ENCODE measurements around the gene WIPF1.

DNA sequence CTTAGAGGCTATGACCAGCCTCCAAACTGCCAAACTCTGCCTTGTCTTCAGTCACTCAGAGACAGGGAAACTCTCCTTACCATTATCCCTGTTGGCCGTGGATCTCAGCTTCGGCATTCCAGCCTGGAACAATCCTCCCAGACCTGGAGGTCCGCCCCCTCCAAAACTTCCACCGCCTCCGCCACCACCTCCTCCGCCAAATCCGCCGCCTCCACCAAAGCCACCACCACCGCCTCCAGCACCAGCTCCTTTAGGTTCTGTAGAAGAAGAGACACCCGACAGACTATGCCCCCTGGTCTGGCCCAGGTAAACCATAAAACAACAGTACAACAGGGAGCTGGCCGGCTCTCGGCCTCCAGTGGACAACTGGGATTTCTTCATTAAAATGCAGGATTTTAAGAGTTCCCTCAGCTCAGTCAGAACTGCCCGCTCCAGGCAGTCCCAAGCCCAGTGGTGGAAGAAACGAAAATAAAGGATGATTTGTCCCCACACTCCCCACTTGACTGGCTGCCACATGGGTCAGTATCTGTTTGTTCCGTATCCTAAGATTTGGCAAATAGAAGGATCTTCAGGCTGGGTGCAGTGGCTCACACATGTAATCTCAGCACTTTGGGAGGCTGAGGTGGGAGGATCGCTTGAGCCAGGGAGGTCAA lies 22.4 kb downstream of the WIPF1 start:
- TF ChIP-seq, protein P1, sequence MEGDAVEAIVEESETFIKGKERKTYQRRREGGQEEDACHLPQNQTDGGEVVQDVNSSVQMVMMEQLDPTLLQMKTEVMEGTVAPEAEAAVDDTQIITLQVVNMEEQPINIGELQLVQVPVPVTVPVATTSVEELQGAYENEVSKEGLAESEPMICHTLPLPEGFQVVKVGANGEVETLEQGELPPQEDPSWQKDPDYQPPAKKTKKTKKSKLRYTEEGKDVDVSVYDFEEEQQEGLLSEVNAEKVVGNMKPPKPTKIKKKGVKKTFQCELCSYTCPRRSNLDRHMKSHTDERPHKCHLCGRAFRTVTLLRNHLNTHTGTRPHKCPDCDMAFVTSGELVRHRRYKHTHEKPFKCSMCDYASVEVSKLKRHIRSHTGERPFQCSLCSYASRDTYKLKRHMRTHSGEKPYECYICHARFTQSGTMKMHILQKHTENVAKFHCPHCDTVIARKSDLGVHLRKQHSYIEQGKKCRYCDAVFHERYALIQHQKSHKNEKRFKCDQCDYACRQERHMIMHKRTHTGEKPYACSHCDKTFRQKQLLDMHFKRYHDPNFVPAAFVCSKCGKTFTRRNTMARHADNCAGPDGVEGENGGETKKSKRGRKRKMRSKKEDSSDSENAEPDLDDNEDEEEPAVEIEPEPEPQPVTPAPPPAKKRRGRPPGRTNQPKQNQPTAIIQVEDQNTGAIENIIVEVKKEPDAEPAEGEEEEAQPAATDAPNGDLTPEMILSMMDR (IDR thresholded peaks at IDR 0.05) = no peak
- no peak for TF ChIP-seq EP300 (IDR thresholded peaks at IDR 0.05)
